Neural crest cell (in vitro differentiated cells): ENCODE measurements around the gene HEATR5B. TPM values are rescaled to one million over a fixed set of nuclear protein-coding genes. Genes with fewer than 3 reads are reported as not detected.

ENCODE experiments used
- DNase-seq: peaks from one replicate; pipeline ENCODE4 v3.0.0; 2021; ENCODE audit warnings: low read depth, mixed read lengths, low spot score
- H3K27ac Mint-ChIP-seq: one replicate; pipeline ENCODE4 v1.8.0; 2021; ENCODE audit warnings: mild to moderate bottlenecking, mixed read lengths; ENCODE audit not compliant: unreplicated experiment
- H3K27me3 Mint-ChIP-seq: 2 replicates; pipeline ENCODE4 v1.8.0; 2021; ENCODE audit warnings: low read depth, mild to moderate bottlenecking, mixed read lengths
- H3K36me3 Mint-ChIP-seq: 2 replicates; pipeline ENCODE4 v1.8.0; 2021; ENCODE audit warnings: low read depth, mild to moderate bottlenecking, mixed read lengths
- H3K4me1 Mint-ChIP-seq: 2 replicates; pipeline ENCODE4 v1.8.0; 2021; ENCODE audit warnings: mixed read lengths
- H3K4me3 Mint-ChIP-seq: one replicate; pipeline ENCODE4 v1.8.0; 2021; ENCODE audit warnings: mild to moderate bottlenecking, mixed read lengths
- H3K9me3 Mint-ChIP-seq: 2 replicates; pipeline ENCODE4 v1.8.0; 2021; ENCODE audit warnings: mixed read lengths
- total RNA-seq: library from RNA; stranded (reverse); gene quantifications from 2 replicates; pipeline ENCODE4 v1.2.1, GENCODE V29; 2021
- TF ChIP-seq, protein P1 (sequence below): fragments of 200-600 bp; sonication (generic); conservative IDR thresholded peaks from 2 replicates; pipeline ENCODE4 v1.5.0; 2021; ENCODE audit warnings: antibody characterized with exemption, mild to moderate bottlenecking

Gene HEATR5B
- total RNA-seq, 1 donor from 2014 or later = 17.7 TPM

DNA sequence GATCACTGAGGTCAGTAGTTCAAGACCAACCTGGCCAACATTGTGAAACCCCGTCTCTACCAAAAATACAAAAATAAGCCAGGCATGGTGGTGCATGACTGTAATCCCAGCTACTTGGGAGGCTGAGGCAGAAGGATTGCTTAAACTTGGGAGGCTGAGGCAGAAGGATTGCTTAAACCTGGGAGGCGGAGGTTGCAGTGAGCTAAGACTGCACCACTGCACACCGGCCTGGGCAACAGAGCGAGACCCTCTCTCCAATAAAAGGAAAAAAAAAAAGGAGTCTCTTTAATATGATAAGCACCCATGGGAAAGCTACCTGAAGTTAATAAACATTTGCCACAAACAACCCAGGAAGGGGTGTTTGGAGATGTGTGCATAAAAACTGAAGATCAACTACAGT, 120.4 kb downstream of the HEATR5B start:
- Mint-ChIP-seq H3K36me3 (no peaks in the 10 kb centered on the region), H3K4me3 (peak overlapping the region; percentile 39), H3K9me3 (no peaks in the 10 kb centered on the region), H3K27me3 (peaks cover 6% of the 10 kb centered on the region), H3K27ac (no peak overlapping the region), H3K4me1 (peaks cover 45% of the 10 kb centered on the region)
- TF ChIP-seq, protein P1, sequence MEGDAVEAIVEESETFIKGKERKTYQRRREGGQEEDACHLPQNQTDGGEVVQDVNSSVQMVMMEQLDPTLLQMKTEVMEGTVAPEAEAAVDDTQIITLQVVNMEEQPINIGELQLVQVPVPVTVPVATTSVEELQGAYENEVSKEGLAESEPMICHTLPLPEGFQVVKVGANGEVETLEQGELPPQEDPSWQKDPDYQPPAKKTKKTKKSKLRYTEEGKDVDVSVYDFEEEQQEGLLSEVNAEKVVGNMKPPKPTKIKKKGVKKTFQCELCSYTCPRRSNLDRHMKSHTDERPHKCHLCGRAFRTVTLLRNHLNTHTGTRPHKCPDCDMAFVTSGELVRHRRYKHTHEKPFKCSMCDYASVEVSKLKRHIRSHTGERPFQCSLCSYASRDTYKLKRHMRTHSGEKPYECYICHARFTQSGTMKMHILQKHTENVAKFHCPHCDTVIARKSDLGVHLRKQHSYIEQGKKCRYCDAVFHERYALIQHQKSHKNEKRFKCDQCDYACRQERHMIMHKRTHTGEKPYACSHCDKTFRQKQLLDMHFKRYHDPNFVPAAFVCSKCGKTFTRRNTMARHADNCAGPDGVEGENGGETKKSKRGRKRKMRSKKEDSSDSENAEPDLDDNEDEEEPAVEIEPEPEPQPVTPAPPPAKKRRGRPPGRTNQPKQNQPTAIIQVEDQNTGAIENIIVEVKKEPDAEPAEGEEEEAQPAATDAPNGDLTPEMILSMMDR = no peak
- no peak for DNase-seq

DNA sequence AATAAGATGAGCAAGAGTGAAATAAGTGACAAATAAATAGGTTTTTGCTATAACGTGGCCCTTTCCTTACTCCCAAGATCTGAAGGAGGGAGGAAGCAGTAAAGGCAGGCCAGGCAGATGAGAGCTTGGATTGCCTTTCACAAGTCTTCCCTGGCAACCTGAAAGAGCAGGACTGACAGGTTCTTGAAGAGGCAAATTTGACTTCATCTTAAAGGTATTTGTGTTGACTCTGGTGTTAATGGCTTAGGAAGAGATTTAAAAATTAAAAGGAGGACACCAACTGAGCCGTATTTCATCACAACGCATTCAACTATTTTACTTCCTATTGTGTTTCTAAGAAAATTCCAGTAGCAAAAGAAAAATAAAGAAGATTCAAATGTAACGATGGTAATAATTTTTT, 121.1 kb downstream of the HEATR5B start:
- no peaks in the 10 kb centered on the region for H3K9me3 Mint-ChIP-seq
- peaks cover 6% of the 10 kb centered on the region for H3K27me3 Mint-ChIP-seq
- TF ChIP-seq, protein P1 = no peak
- H3K4me3 Mint-ChIP-seq = peak overlapping the region; percentile 58
- H3K27ac Mint-ChIP-seq = no peak overlapping the region
- DNase-seq = no peak
- no peaks in the 10 kb centered on the region for H3K36me3 Mint-ChIP-seq
- H3K4me1 Mint-ChIP-seq = peaks cover 42% of the 10 kb centered on the region

DNA sequence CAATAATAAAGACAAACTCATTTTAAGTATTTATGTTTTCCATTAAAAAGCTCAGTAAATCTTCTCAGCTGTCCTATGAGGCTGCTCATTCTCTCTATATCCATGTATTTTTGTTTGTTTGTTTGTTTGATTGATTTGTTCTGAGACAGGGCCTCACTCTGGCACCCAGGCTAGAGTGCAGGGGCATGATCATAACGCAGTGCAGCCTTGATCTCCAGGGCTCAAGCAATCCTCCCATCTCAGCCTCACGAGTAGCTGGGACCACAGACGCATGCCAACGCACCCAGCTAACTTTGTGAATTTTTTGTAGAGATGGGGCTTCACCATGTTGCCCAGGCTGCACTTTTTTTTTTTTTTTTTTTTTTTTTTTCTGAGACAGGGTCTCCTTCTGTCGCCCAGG, 123.4 kb downstream of the HEATR5B start:
- Mint-ChIP-seq H3K36me3 (no peaks in the 10 kb centered on the region), H3K4me1 (peaks cover 27% of the 10 kb centered on the region), H3K27me3 (no peaks in the 10 kb centered on the region), H3K4me3 (no peak overlapping the region), H3K9me3 (no peaks in the 10 kb centered on the region), H3K27ac (no peak overlapping the region)
- no peak for DNase-seq
- TF ChIP-seq, protein P1 = no peak

DNA sequence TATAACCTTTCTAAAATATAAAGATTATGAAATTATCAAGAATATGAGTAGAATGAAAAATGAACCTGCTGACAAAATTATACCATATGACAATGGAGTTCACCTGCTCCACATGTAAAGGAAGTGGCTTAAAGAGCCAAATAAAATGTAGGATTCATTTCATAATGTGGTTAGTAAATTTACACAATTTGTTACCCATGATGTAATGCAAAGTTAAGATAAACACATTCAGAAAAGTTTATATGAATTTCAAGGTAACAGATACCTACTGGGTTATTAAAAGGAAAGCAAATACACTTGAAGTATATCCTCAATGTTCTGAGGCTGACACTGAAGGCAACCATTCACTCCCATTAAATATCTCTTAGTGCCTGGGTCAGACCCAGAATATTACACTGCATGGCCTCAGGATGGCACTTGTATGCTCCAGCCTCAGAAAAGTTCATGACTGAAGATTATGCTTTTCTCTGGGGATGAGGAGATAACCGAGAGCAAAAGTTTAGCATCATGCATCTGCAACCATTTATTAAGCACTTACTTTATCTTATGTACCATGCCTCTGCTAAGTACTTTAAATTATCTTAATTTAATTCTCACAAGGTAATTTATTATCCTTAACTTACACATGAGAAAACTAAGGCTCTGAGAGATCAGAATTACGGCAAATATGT, 124.0 kb downstream of the HEATR5B start:
- H3K4me3 Mint-ChIP-seq = no peak overlapping the region
- TF ChIP-seq, protein P1 = no peak
- H3K4me1 Mint-ChIP-seq = peaks cover 21% of the 10 kb centered on the region
- DNase-seq = no peak
- no peaks in the 10 kb centered on the region for H3K36me3 Mint-ChIP-seq
- no peaks in the 10 kb centered on the region for H3K27me3 Mint-ChIP-seq
- H3K27ac Mint-ChIP-seq = no peak overlapping the region
- H3K9me3 Mint-ChIP-seq = no peaks in the 10 kb centered on the region

DNA sequence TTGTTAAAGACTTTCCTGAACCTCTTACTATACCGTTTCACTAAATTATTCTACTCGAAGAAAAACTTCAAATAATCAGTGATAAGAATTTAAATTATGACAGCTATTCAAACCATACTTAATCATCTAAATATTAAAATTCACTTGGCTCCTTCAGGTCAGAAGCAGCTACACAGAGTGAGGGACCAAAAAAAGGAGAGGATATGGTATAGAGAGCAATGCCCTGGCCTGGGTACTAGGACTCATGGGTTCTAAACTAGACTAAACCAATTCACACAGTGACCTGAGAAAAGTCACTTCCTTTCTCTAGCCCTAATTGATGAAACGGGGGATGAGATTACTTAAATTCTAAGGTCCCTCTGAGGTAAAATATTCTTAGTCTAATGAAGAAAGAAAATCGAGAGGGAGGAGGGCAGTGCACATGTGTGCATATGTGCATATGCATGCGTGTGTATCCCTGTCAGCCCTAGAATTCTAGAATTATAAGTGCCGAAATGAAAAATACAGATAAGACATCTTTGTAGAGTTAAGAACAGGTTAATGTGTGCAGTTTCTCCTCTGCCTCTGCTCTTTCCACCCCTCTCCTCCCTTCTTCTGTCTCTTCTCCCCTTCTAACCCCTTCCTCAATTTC, 129.1 kb downstream of the HEATR5B start:
- TF ChIP-seq, protein P1 = no peak
- no peak for DNase-seq
- Mint-ChIP-seq H3K27me3 (no peaks in the 10 kb centered on the region), H3K36me3 (no peaks in the 10 kb centered on the region), H3K4me1 (peaks cover 23% of the 10 kb centered on the region), H3K4me3 (no peak overlapping the region), H3K27ac (no peak overlapping the region), H3K9me3 (no peaks in the 10 kb centered on the region)
